ENCODE results near the gene UGP2.

Gene UGP2

GRCh38 chr2:63926815-63927214 lies 85.1 kb downstream of the UGP2 start:
- TF ChIP-seq CTCF (IDR thresholded peaks at IDR 0.05): no peak
